NCI-H1092 treated with DMSO at 0.1 percent for 48 hours (cell line): ENCODE results near the gene IQCH.
"Not testable (repeated sequence)": the region's sequence is repeated elsewhere in the genome, so short reads cannot be mapped to it uniquely, and the experiment has no call there.

ENCODE experiments used
- DNase-seq: peaks from one replicate; lab custom pipeline; 2025; lab: John Stamatoyannopoulos, UW

IQCH gene

GRCh38 chr15:67397139-67397538 is 142.6 kb downstream of the IQCH start:
- DNase-seq: no peak

GRCh38 chr15:67399925-67400324 is 145.3 kb downstream of the IQCH start:
- DNase-seq: no peak

GRCh38 chr15:67400890-67401289 is 146.3 kb downstream of the IQCH start:
- DNase-seq: no peak

DNA sequence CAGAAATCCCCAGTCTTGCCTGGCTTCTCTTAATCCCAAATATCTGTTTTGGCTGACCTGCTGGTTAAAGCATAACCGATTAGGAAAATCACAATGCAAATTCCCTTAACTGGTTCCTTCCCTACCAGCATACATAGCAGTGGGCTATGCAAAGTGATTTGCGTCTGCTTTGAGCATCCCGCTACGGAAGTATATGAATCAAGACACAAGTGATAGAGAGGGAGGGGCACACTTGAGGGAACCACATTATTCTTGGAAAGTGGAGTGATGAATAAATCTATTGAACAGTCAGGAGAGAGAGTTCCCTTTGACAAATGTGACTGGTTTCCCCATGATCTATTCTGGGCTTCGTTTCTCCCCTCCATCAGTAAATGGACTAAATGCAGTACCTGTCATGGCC is 146.8 kb downstream of the IQCH start:
- no peak for DNase-seq

GRCh38 chr15:67403428-67404154 is 149.0 kb downstream of the IQCH start:
- no peak for DNase-seq

GRCh38 chr15:67405208-67406191 is 150.9 kb downstream of the IQCH start:
- no peak for DNase-seq

GRCh38 chr15:67406257-67406861 is 151.8 kb downstream of the IQCH start:
- DNase-seq: no peak

- DNase-seq: peak; percentile 25
Observed at GRCh38 chr15:67407786-67408185, 153.2 kb downstream of the IQCH start.

DNA sequence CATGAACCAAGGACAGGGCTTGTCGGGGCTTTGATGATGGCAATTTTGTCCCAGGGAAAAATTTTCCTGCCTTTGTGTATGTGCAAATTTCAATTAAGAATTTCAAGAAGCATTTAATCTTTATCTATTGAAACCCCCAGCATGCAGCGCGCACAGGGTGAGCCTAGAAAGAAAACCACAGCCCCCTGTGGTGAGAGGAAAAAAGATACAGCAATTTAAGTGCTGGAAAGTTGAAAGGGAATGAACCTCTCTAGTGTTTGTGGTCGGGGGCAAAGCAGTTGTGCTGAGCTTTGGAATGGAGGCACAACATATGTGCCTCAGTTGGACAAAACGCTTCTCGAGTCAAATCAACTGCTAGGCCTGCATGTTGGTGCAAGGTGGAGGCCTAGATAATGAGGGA is 154.6 kb downstream of the IQCH start:
- peak; percentile 7 for DNase-seq

GRCh38 chr15:67411486-67411885 is 156.9 kb downstream of the IQCH start:
- DNase-seq: no peak

DNA sequence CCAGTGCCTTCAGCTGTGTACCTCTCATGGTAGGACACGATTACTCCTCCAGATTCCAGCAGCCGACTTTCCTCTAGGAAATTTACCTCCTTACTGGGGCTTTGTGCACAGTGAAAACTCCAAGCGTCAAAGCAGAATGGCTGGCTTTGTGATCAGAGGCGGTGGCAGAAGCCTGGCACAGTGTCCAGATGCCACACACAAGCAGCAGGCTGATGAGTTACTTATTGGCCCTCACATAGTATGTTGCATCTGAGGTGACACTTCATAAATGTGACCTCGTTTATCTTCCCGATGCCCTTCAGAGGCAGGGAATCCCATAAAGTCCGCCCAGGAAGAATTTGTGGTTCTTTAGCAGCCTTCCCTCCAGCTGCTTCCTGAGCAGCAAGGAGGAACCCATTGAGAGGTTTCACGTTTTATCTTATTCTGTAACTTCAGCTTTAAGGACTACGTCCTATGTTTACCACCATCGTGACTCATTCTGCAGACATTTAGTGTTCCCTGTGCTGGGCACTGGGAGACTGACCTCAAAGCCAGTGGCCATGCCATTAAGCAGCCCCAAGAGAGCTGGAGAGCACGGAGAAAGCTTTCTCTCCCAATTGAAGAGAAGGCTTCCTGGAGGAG is 159.3 kb downstream of the IQCH start:
- DNase-seq: no peak

GRCh38 chr15:67415181-67415580 is 160.6 kb downstream of the IQCH start:
- DNase-seq: no peak

GRCh38 chr15:67416891-67417290 is 162.3 kb downstream of the IQCH start:
- no peak for DNase-seq

GRCh38 chr15:67419705-67420104 is 165.1 kb downstream of the IQCH start:
- DNase-seq: no peak

DNA sequence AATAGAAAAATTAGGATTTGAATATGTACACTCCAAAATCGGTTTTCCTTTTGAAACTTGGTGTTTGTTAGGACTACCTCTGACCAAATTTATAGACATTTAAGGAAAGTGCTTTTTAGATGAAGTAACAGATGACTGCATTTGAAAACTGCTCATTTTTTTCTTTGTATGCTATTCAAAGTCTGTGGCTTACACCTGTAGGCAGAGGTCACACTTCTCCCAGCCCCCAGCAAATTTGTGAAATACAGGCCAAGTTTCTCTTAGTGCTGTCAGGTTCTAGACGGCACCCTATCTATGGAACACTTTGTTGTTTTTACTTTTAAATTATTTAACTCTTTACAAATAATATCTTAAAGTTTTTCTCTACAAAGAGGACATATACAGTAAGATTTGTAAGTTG is 165.6 kb downstream of the IQCH start:
- DNase-seq: no peak

DNA sequence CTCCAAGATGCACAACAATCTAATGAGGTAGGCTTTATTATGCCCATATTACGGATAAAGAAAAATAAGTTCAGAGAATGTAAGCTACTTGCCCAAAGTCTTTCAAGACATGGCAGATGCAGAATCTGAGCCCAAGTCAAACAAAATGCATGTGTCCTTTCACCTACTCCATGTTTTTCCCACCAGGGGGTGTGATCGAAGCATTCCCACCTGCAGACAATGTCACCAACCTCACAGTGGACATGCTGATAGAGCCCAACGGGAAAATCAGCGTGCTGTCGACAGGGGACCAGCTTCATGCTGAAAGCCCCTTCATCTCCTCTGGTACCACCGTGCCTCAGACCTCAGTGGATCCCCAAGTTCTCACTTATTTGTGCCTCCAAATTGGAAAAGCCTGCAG is 166.5 kb downstream of the IQCH start:
- no peak for DNase-seq

DNA sequence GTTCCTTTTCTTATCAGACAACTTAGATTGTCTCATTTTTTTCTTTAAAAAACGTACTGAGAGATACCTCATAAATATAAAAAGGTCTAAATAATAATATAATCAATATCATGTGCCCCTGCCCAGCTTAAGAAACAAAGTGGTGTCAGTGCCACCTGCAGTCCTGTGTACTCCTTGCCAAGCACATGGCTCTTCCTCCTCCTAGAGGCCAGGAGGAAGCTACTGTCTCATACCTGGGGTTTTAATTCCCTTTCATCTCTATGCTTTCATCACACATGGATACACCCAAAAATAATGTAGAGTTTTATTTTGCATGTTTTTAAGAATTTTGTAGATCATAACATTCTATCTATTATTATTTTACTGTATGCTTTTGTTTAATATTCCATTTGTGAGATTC is 167.7 kb downstream of the IQCH start:
- no peak for DNase-seq

- DNase-seq: peak; percentile 7
Observed at GRCh38 chr15:67433495-67434099, 179.0 kb downstream of the IQCH start.

GRCh38 chr15:67436351-67437250 is 182.0 kb downstream of the IQCH start:
- not testable (repeated sequence) for DNase-seq

DNA sequence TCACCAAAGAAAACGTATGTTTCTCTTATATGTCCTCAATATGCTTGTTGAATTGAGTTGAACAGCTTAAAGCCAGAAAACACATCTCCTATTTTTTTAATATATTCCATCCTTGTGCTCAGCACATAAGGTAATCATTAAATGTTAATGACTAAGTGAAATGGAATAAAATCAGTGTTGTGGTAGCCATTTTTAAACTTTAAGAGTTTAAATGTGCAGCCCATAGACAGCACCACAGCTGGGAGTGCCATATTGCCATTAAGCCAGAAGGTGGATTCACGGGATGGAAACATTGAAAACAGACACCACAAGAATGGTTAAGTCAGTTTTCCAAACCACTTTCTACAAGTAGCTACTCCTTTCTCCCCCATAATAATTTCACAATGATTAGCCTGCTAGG is 189.5 kb downstream of the IQCH start:
- DNase-seq: no peak

DNA sequence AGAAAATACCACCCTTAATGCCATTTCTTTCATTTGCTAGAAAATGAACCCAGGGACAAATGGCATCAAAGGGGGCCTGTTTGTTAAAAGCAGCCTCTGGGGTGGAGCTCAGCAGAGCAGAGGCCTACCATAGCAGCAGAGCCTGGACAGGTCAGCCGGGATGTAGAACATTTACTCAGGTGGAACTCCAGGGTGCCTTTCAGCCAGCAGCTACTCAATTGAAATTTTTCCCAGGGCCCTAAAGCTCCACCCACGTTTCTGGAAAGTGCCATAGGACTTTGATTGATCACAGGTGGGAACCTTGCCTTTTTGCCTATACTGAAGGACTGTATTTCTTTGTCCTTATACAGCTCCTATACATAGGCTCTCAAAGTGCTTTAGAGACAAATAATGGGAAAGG is 191.9 kb downstream of the IQCH start:
- no peak for DNase-seq
